SK-N-SH (cell line): ENCODE results near the gene C1S. TPM values are rescaled to one million over a fixed set of nuclear protein-coding genes. Genes with fewer than 3 reads are reported as not detected.

ENCODE experiments used
- CTCF ChIA-PET: fragments of 300-600, 350-600 bp; formaldehyde crosslinking; extraction: SDS; loops from one replicate; lab custom pipeline; 2021; lab: Yijun Ruan, JAX
- POLR2A ChIA-PET: fragments of 350-600 bp; sonication (Branson Sonifier 250); formaldehyde crosslinking; extraction: SDS; loops from one replicate; lab custom pipeline; 2020; ENCODE audit warnings: antibody characterized with exemption, inconsistent platforms; lab: Yijun Ruan, JAX
- DNase-seq: peaks from one replicate; pipeline ENCODE4 v3.0.0; 2012
- H2AFZ ChIP-seq: fragments of 200-600 bp; sonication (generic); 2 replicates; pipeline ENCODE4 v1.8.1; 2016; ENCODE audit warnings: antibody characterized with exemption, mild to moderate bottlenecking, low read depth
- H3F3A ChIP-seq: fragments of 200-600 bp; sonication (generic); replicated peaks from 2 replicates; pipeline ENCODE3; 2016; ENCODE audit warnings: antibody characterized with exemption, mild to moderate bottlenecking; ENCODE audit not compliant: insufficient read depth
- H3K27ac ChIP-seq, 2 experiments: fragments of 200-500 bp in 1 of 2; fragments of 200-600 bp in 1 of 2; sonication (Bioruptor generic) in 1 of 2; sonication (generic), shearing (Covaris generic) in 1 of 2; 2 replicates each; pipeline versions ENCODE4 v1.5.1 to v1.6.1; 2014 to 2016; ENCODE audit warnings: low read depth in 2 of 2, inconsistent platforms in 1 of 2, low read length in 1 of 2, mild to moderate bottlenecking in 1 of 2, mixed read lengths in 1 of 2
- H3K27me3 ChIP-seq: fragments of 200-600 bp; sonication (generic), shearing (Covaris generic); 2 replicates; pipeline ENCODE4 v1.6.1; 2016; ENCODE audit warnings: mixed run types; ENCODE audit not compliant: insufficient read depth
- H3K36me3 ChIP-seq, 2 experiments: fragments of 200-500 bp in 1 of 2; fragments of 200-600 bp in 1 of 2; sonication (Bioruptor generic) in 1 of 2; sonication (generic) in 1 of 2; replicated peaks in 1 of 2; 2 replicates each; pipeline versions ENCODE3 to v1.5.1; 2014 to 2016; ENCODE audit warnings: low read length in 1 of 2, mild to moderate bottlenecking in 1 of 2; ENCODE audit not compliant: insufficient read depth in 2 of 2, control insufficient read depth in 1 of 2
- H3K4me1 ChIP-seq, 2 experiments: fragments of 200-500 bp in 1 of 2; fragments of 200-600 bp in 1 of 2; sonication (Bioruptor generic) in 1 of 2; sonication (generic), shearing (Covaris generic) in 1 of 2; 2 replicates each; pipeline versions ENCODE4 v1.5.1 to v1.6.1; 2014 to 2016; ENCODE audit warnings: low read depth in 1 of 2, low read length in 1 of 2, mixed run types in 1 of 2; ENCODE audit not compliant: insufficient read depth in 2 of 2, control insufficient read depth in 1 of 2
- H3K4me2 ChIP-seq: fragments of 200-600 bp; sonication (generic), shearing (Covaris generic); 2 replicates; pipeline ENCODE4 v1.6.1; 2017; ENCODE audit warnings: mixed run types
- H3K4me3 ChIP-seq, 2 experiments: fragments of 200-500 bp in 1 of 2; fragments of 200-600 bp in 1 of 2; sonication (Bioruptor generic) in 1 of 2; sonication (generic), shearing (Covaris generic) in 1 of 2; 2 replicates each; pipeline versions ENCODE4 v1.5.1 to v1.8.1; 2014 to 2016; ENCODE audit warnings: low read depth in 2 of 2, inconsistent platforms in 1 of 2, low read length in 1 of 2, mild to moderate bottlenecking in 1 of 2, mixed read lengths in 1 of 2, moderate library complexity in 1 of 2
- H3K79me2 ChIP-seq: fragments of 200-600 bp; sonication (generic); 2 replicates; pipeline ENCODE4 v1.8.1; 2017; ENCODE audit warnings: mild to moderate bottlenecking; ENCODE audit not compliant: insufficient read depth
- H3K9ac ChIP-seq: fragments of 200-600 bp; sonication (generic); 2 replicates; pipeline ENCODE4 v1.6.1; 2017; ENCODE audit warnings: mixed run types
- H3K9me2 ChIP-seq: fragments of 200-600 bp; sonication (generic); 2 replicates; pipeline ENCODE4 v1.6.1; 2017; ENCODE audit warnings: mixed run types
- H3K9me3 ChIP-seq: fragments of 200-600 bp; sonication (generic); 2 replicates; pipeline ENCODE4 v1.6.1; 2017; ENCODE audit warnings: mixed run types, mild to moderate bottlenecking, moderate library complexity
- H4K20me1 ChIP-seq: fragments of 200-600 bp; sonication (generic); 2 replicates; pipeline ENCODE4 v1.6.1; 2017; ENCODE audit warnings: mild to moderate bottlenecking, mixed run types; ENCODE audit not compliant: insufficient read depth
- CHD2 ChIP-seq: fragments of 150-350 bp; IDR thresholded peaks from 2 replicates; pipeline ENCODE4 v1.6.1; 2018; ENCODE audit warnings: low read length; ENCODE audit not compliant: partially characterized antibody
- ELF1 ChIP-seq: IDR thresholded peaks from 2 replicates; pipeline ENCODE4 v1.4.0; 2012
- EP300 ChIP-seq, 2 experiments: IDR thresholded peaks; 2 replicates each; pipeline versions ENCODE4 v1.4.0 to v1.6.1; 2012; ENCODE audit warnings: borderline replicate concordance in 1 of 2, low read depth in 1 of 2, low read length in 1 of 2
- EZH2phosphoT487 ChIP-seq: fragments of 200-600 bp; sonication (generic); IDR thresholded peaks from 2 replicates; pipeline ENCODE4 v1.6.1; 2017; ENCODE audit warnings: low read depth, mixed run types, mild to moderate bottlenecking, antibody characterized with exemption, moderate library complexity, borderline replicate concordance
- FOSL2 ChIP-seq: IDR thresholded peaks from 2 replicates; pipeline ENCODE4 v1.4.0; 2012; ENCODE audit warnings: low read depth, mild to moderate bottlenecking, moderate library complexity, borderline replicate concordance
- FOXM1 ChIP-seq: IDR thresholded peaks from 2 replicates; pipeline ENCODE4 v1.4.0; 2012; ENCODE audit warnings: low read depth, mild to moderate bottlenecking
- GATA2 ChIP-seq: sonication (generic); formaldehyde crosslinking; IDR thresholded peaks from 2 replicates; pipeline ENCODE4 v1.5.0; 2020; ENCODE audit warnings: mild to moderate bottlenecking, missing genetic modification reagents
- JUND ChIP-seq: IDR thresholded peaks from 2 replicates; pipeline ENCODE4 v1.4.0; 2012
- MAX ChIP-seq: IDR thresholded peaks from 2 replicates; pipeline ENCODE4 v1.4.0; 2012; ENCODE audit warnings: low read depth
- MEF2A ChIP-seq: IDR thresholded peaks from 2 replicates; pipeline ENCODE4 v1.4.0; 2012; ENCODE audit warnings: low read depth, borderline replicate concordance
- MXI1 ChIP-seq: IDR thresholded peaks from 2 replicates; pipeline ENCODE4 v1.6.1; 2012; ENCODE audit warnings: mild to moderate bottlenecking, low read depth, low read length, improper control_type of control experiment
- NFIC ChIP-seq: IDR thresholded peaks from 2 replicates; pipeline ENCODE4 v1.4.0; 2012; ENCODE audit warnings: borderline replicate concordance
- NRF1 ChIP-seq: IDR thresholded peaks from 2 replicates; pipeline ENCODE4 v1.6.1; 2012; ENCODE audit warnings: low read depth, mild to moderate bottlenecking, low read length
- PBX3 ChIP-seq: IDR thresholded peaks from 2 replicates; pipeline ENCODE4; 2012
- POLR2AphosphoS5 ChIP-seq: IDR thresholded peaks from 2 replicates; pipeline ENCODE4 v1.6.1; 2012; ENCODE audit warnings: low read depth, low read length
- RCOR1 ChIP-seq: fragments of 150-350 bp; IDR thresholded peaks from 2 replicates; pipeline ENCODE4 v1.6.1; 2017; ENCODE audit warnings: antibody characterized with exemption, low read length
- REST ChIP-seq: IDR thresholded peaks from 2 replicates; pipeline ENCODE4 v1.6.1; 2012; ENCODE audit warnings: mild to moderate bottlenecking, low read depth, low read length, moderate library complexity
- RFX5 ChIP-seq: IDR thresholded peaks from 2 replicates; pipeline ENCODE4 v1.6.1; 2012; ENCODE audit warnings: mild to moderate bottlenecking, improper control_type of control experiment, low read length
- SIN3A ChIP-seq: IDR thresholded peaks from 2 replicates; pipeline ENCODE4 v1.6.1; 2012; ENCODE audit warnings: low read depth, mild to moderate bottlenecking, low read length, moderate library complexity, borderline replicate concordance
- TEAD4 ChIP-seq: IDR thresholded peaks from 2 replicates; pipeline ENCODE4 v1.4.0; 2012; ENCODE audit warnings: mild to moderate bottlenecking, borderline replicate concordance; ENCODE audit not compliant: insufficient read depth
- USF2 ChIP-seq: fragments of 150-350 bp; IDR thresholded peaks from 2 replicates; pipeline ENCODE4 v1.6.1; 2017; ENCODE audit warnings: antibody characterized with exemption, low read length, low read depth, borderline replicate concordance
- ZBTB33 ChIP-seq: IDR thresholded peaks from 2 replicates; pipeline ENCODE4 v1.4.0; 2012; ENCODE audit warnings: low read depth, borderline replicate concordance
- WGBS: methylation state at CpG from one replicate; pipeline ENCODE4 v1.1.6; 2017; ENCODE audit warnings: low lambda C conversion rate; 5-methylcytosine and 5-hydroxymethylcytosine counted together
- polyA plus RNA-seq, 3 experiments: library from polyadenylated mRNA; depleted of rRNA; stranded (reverse); fragments of >200 nt; gene quantifications; 2 replicates each; pipeline ENCODE4 v1.2.3, GENCODE V29; 2012

The C1S gene
- polyA plus RNA-seq, 1 of the 3 experiments (the other 2 are of a cell fraction) = 14.5 TPM

- TF ChIP-seq CHD2 (no peak), SIN3A (no peak), JUND (no peak), NFIC (no peak), ZBTB33 (no peak), ELF1 (no peak)
Observed at GRCh38 chr12:7079826-7080125, 19.3 kb downstream of the C1S start (continued).

- H3K36me3 ChIP-seq = no peaks in the 10 kb centered on the region
- no peak overlapping the region for H3K27ac ChIP-seq
- 64% methylated on average over 12 of the region's 14 CpGs for WGBS
- H3K4me1 ChIP-seq = peaks cover 0 to 3% of the 10 kb centered on the region in 2 experiments; a peak in 1 of 4 replicates
- no peak overlapping the region for H2AFZ ChIP-seq
- no peaks in the 10 kb centered on the region for H4K20me1 ChIP-seq
- H3K27me3 ChIP-seq = no peaks in the 10 kb centered on the region
- no peaks in the 10 kb centered on the region for H3K9me2 ChIP-seq
- H3K4me3 ChIP-seq = no peak overlapping the region
- no peaks in the 10 kb centered on the region for H3K9me3 ChIP-seq
- no peak for DNase-seq
- H3K4me2 ChIP-seq = no peak overlapping the region
- H3F3A ChIP-seq = peaks cover 7% of the 10 kb centered on the region
- H3K9ac ChIP-seq = no peak overlapping the region
- ChIA-PET POLR2A (no interaction called here), CTCF (interaction anchor here (0.6 kb wide), 1 partner anchor 63 kb away, joined by 3 read pairs; the partner anchor contains the start of gene LPCAT3)
- TF ChIP-seq JUND (no peak), FOXM1 (no peak), EZH2phosphoT487 (no peak), RCOR1 (no peak), MXI1 (no peak), GATA2 (CRISPR knock-in tag) (no peak), TEAD4 (no peak), REST (no peak), MAX (no peak), PBX3 (no peak), USF2 (no peak), FOSL2 (no peak), RFX5 (no peak), NRF1 (no peak), ELF1 (no peak), NFIC (no peak), CHD2 (no peak), EP300 (IDR thresholded peaks at IDR 0.05; ENCODE audit: borderline replicate concordance in 1 of 2, low read depth in 1 of 2, low read length in 1 of 2) (no peak), POLR2AphosphoS5 (no peak), MEF2A (no peak)
- no peaks in the 10 kb centered on the region for H3K79me2 ChIP-seq
Observed at GRCh38 chr12:7081037-7081436, 20.5 kb downstream of the C1S start.
